ENCODE data around the gene AADACL3. TPM values are rescaled to one million over a fixed set of nuclear protein-coding genes. Genes with fewer than 3 reads are reported as not detected.
A peak's percentile ranks its signal among the peaks of the same experiment; 100 is the strongest.

Gene AADACL3
- total RNA-seq, 1 donor from 2014 or later = not detected

DNA sequence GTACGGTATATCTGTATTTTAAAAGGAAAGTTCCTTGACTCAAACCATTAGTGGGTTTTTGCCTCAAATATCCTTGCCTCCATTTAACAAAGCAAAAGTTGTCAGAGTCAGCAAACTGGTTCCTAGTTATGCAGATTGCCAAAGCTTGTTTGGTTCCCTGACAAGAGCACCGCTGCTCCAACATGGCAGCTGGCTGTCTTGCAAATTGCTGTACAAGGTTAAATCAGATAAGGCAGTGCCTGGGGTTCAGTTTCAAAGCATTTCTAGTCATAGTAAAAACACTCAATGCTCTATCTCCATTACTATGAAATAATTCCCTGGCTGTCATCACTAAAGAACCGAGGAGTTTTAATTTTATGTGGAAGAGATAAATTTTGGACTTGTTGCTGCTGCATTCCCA is 18.7 kb downstream of the AADACL3 start:
- H3K27me3 Mint-ChIP-seq (ENCODE audit: low read depth) = peaks cover 21% of the 10 kb centered on the region
- DNase-seq (ENCODE audit: low spot score) = no peak
- H3K36me3 Mint-ChIP-seq (ENCODE audit: low read depth) = no peaks in the 10 kb centered on the region
- TF ChIP-seq CTCF (IDR thresholded peaks at IDR 0.05) = no peak
- no peak overlapping the region for H3K4me3 Mint-ChIP-seq (ENCODE audit: unreplicated experiment)
- no peaks in the 10 kb centered on the region for H3K4me1 Mint-ChIP-seq (ENCODE audit: low read depth)
- H3K27ac Mint-ChIP-seq (ENCODE audit: unreplicated experiment) = no peak overlapping the region
- peaks cover 30% of the 10 kb centered on the region for H3K9me3 Mint-ChIP-seq (ENCODE audit: low read depth)

- H3K9me3 Mint-ChIP-seq (ENCODE audit: low read depth) = peaks cover 10% of the 10 kb centered on the region
- H3K27me3 Mint-ChIP-seq (ENCODE audit: low read depth) = peaks cover 12% of the 10 kb centered on the region
- no peak overlapping the region for H3K4me3 Mint-ChIP-seq (ENCODE audit: unreplicated experiment)
- DNase-seq (ENCODE audit: low spot score) = no peak
- H3K36me3 Mint-ChIP-seq (ENCODE audit: low read depth) = no peaks in the 10 kb centered on the region
- H3K27ac Mint-ChIP-seq (ENCODE audit: unreplicated experiment) = no peak overlapping the region
- TF ChIP-seq CTCF (IDR thresholded peaks at IDR 0.05) = no peak
- no peaks in the 10 kb centered on the region for H3K4me1 Mint-ChIP-seq (ENCODE audit: low read depth)
Measured at GRCh38 chr1:12738934-12739333, 23.0 kb downstream of the AADACL3 start.

DNA sequence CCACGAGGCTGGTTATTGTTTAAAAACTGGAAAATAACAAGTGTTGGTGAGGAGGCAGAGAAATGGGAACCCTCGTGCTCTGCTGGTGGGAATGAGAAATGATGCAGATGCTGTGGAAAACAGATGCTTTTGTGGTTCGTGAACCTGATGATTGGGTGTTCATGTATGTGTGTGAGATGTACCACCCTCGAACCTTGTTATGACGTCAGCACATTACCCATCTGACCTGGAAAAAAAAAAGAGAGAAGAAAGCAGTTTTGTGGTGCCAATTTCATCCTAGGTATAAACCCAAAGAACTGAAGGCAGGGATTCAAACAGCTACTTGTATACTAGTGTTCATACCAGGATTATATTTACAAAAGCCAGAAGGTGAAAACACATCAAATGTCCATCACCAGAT is 23.7 kb downstream of the AADACL3 start:
- DNase-seq (ENCODE audit: low spot score) = no peak
- Mint-ChIP-seq H3K27ac (ENCODE audit: unreplicated experiment) (no peak overlapping the region), H3K4me1 (ENCODE audit: low read depth) (no peaks in the 10 kb centered on the region), H3K36me3 (ENCODE audit: low read depth) (no peaks in the 10 kb centered on the region), H3K9me3 (ENCODE audit: low read depth) (peaks cover 13% of the 10 kb centered on the region), H3K27me3 (ENCODE audit: low read depth) (peaks cover 12% of the 10 kb centered on the region), H3K4me3 (ENCODE audit: unreplicated experiment) (no peak overlapping the region)
- no peak for TF ChIP-seq CTCF (IDR thresholded peaks at IDR 0.05)

- Mint-ChIP-seq H3K4me1 (ENCODE audit: low read depth) (peaks cover 3% of the 10 kb centered on the region), H3K27ac (ENCODE audit: unreplicated experiment) (no peak overlapping the region), H3K36me3 (ENCODE audit: low read depth) (no peaks in the 10 kb centered on the region), H3K27me3 (ENCODE audit: low read depth) (peaks cover 6% of the 10 kb centered on the region), H3K4me3 (ENCODE audit: unreplicated experiment) (no peak overlapping the region), H3K9me3 (ENCODE audit: low read depth) (peaks cover 10% of the 10 kb centered on the region)
- no peak for TF ChIP-seq CTCF (IDR thresholded peaks at IDR 0.05)
- DNase-seq (ENCODE audit: low spot score) = no peak
Measured at GRCh38 chr1:12741946-12742345, 26.0 kb downstream of the AADACL3 start.

- TF ChIP-seq CTCF (IDR thresholded peaks at IDR 0.05) = no peak
- Mint-ChIP-seq H3K4me3 (ENCODE audit: unreplicated experiment) (no peak overlapping the region), H3K9me3 (ENCODE audit: low read depth) (peaks cover 36% of the 10 kb centered on the region), H3K4me1 (ENCODE audit: low read depth) (peaks cover 3% of the 10 kb centered on the region), H3K27me3 (ENCODE audit: low read depth) (no peaks in the 10 kb centered on the region), H3K36me3 (ENCODE audit: low read depth) (no peaks in the 10 kb centered on the region), H3K27ac (ENCODE audit: unreplicated experiment) (peak overlapping the region; percentile 3)
- DNase-seq (ENCODE audit: low spot score) = no peak
Measured at GRCh38 chr1:12745126-12745991, 29.4 kb downstream of the AADACL3 start.
